H9 (cell line): ENCODE measurements around the gene RETSAT. TPM values are rescaled to one million over a fixed set of nuclear protein-coding genes. Genes with fewer than 3 reads are reported as not detected.

Experiments
- DNase-seq: peaks from one replicate; pipeline ENCODE4 v3.0.0-alpha.2; 2017
- H2AFZ ChIP-seq: one replicate; pipeline ENCODE4 v1.6.1; 2013; ENCODE audit warnings: mild to moderate bottlenecking, low read length, control low read depth, moderate library complexity
- H2AK5ac ChIP-seq: 2 replicates; pipeline ENCODE4 v1.6.1; 2013; ENCODE audit warnings: low read length, control low read depth, mixed read lengths; ENCODE audit not compliant: insufficient read length
- H2BK120ac ChIP-seq: one replicate; pipeline ENCODE4 v1.6.1; 2013; ENCODE audit warnings: low read depth, mild to moderate bottlenecking, low read length, control low read depth, inconsistent platforms; ENCODE audit not compliant: poor library complexity, severe bottlenecking
- H2BK12ac ChIP-seq: 2 replicates; pipeline ENCODE4 v1.6.1; 2013; ENCODE audit warnings: low read length, control low read depth, mixed read lengths, low read depth; ENCODE audit not compliant: insufficient read length
- H2BK15ac ChIP-seq: 2 replicates; pipeline ENCODE4 v1.6.1; 2013; ENCODE audit warnings: low read depth, low read length, control low read depth
- H2BK20ac ChIP-seq: one replicate; pipeline ENCODE4 v1.6.1; 2013; ENCODE audit warnings: low read depth, mild to moderate bottlenecking, low read length, control low read depth, inconsistent platforms; ENCODE audit not compliant: poor library complexity, severe bottlenecking
- H2BK5ac ChIP-seq: 2 replicates; pipeline ENCODE4 v1.6.1; 2013; ENCODE audit warnings: low read length, control low read depth, mixed read lengths; ENCODE audit not compliant: insufficient read length
- H3K14ac ChIP-seq: 2 replicates; pipeline ENCODE4 v1.6.1; 2013; ENCODE audit warnings: low read length, control low read depth; ENCODE audit not compliant: insufficient read depth
- H3K18ac ChIP-seq: 2 replicates; pipeline ENCODE4 v1.6.1; 2013; ENCODE audit warnings: low read depth, mild to moderate bottlenecking, mixed read lengths, low read length, control low read depth; ENCODE audit not compliant: insufficient read length
- H3K23ac ChIP-seq: 2 replicates; pipeline ENCODE4 v1.6.1; 2013; ENCODE audit warnings: low read length, control low read depth, mixed read lengths, low read depth; ENCODE audit not compliant: insufficient read length
- H3K23me2 ChIP-seq: 2 replicates; pipeline ENCODE4 v1.6.1; 2013; ENCODE audit warnings: low read depth, mild to moderate bottlenecking, mixed read lengths, low read length, control low read depth; ENCODE audit not compliant: insufficient read length, poor library complexity, severe bottlenecking
- H3K27ac ChIP-seq: 2 replicates; pipeline ENCODE4 v1.5.1; 2013; ENCODE audit warnings: low read length, control low read depth, mixed read lengths, low read depth; ENCODE audit not compliant: insufficient read length
- H3K27me3 ChIP-seq: 2 replicates; pipeline ENCODE4 v1.6.1; 2013; ENCODE audit warnings: low read length, control low read depth, inconsistent platforms; ENCODE audit not compliant: insufficient read depth
- H3K4ac ChIP-seq: 2 replicates; pipeline ENCODE4 v1.6.1; 2013; ENCODE audit warnings: low read depth, mild to moderate bottlenecking, control low read depth, inconsistent platforms, low read length, moderate library complexity
- H3K4me1 ChIP-seq: 2 replicates; pipeline ENCODE4 v1.6.1; 2013; ENCODE audit warnings: low read length, control low read depth, inconsistent platforms; ENCODE audit not compliant: insufficient read depth
- H3K4me2 ChIP-seq: 2 replicates; pipeline ENCODE4 v1.6.1; 2013; ENCODE audit warnings: low read length, control low read depth, mixed read lengths; ENCODE audit not compliant: insufficient read length, insufficient read depth
- H3K56ac ChIP-seq: 2 replicates; pipeline ENCODE4 v1.6.1; 2013; ENCODE audit warnings: low read depth, mild to moderate bottlenecking, mixed read lengths, low read length, control low read depth; ENCODE audit not compliant: insufficient read length
- H3K79me1 ChIP-seq: 2 replicates; pipeline ENCODE4 v1.6.1; 2013; ENCODE audit warnings: low read depth, mild to moderate bottlenecking, moderate library complexity, low read length, control low read depth, inconsistent platforms; ENCODE audit not compliant: insufficient read depth, poor library complexity, severe bottlenecking
- H3K79me2 ChIP-seq: 2 replicates; pipeline ENCODE4 v1.6.1; 2013; ENCODE audit warnings: low read length, control low read depth, inconsistent platforms; ENCODE audit not compliant: insufficient read depth
- H3K9ac ChIP-seq: 2 replicates; pipeline ENCODE4 v1.6.1; 2013; ENCODE audit warnings: low read length, control low read depth, mixed read lengths; ENCODE audit not compliant: insufficient read length; ENCODE audit errors: extremely low read depth
- H3K9me3 ChIP-seq: one replicate; pipeline ENCODE4 v1.6.1; 2013; ENCODE audit warnings: low read depth, low read length, inconsistent platforms; ENCODE audit not compliant: control insufficient read depth
- H3T11ph ChIP-seq: one replicate; pipeline ENCODE4 v1.6.1; 2013; ENCODE audit warnings: mild to moderate bottlenecking, low read length, control low read depth, inconsistent platforms
- H4K20me1 ChIP-seq: one replicate; pipeline ENCODE4 v1.6.1; 2013; ENCODE audit not compliant: control insufficient read depth, insufficient read length, insufficient read depth
- H4K5ac ChIP-seq: 2 replicates; pipeline ENCODE4 v1.6.1; 2013; ENCODE audit warnings: low read depth, mild to moderate bottlenecking, mixed read lengths, low read length, control low read depth; ENCODE audit not compliant: insufficient read length
- H4K8ac ChIP-seq: replicated peaks from 2 replicates; pipeline ENCODE4 v1.6.1; 2013; ENCODE audit warnings: low read length, control low read depth, mixed read lengths, low read depth; ENCODE audit not compliant: insufficient read length
- H4K91ac ChIP-seq: 2 replicates; pipeline ENCODE4 v1.6.1; 2013; ENCODE audit warnings: low read depth, mild to moderate bottlenecking, moderate library complexity, mixed read lengths, low read length, control low read depth; ENCODE audit not compliant: insufficient read length
- H3K27ac Mint-ChIP-seq, 3 experiments: 2 replicates in 2 of 3; 3 replicates in 1 of 3; pipeline ENCODE4 v1.8.0; 2020 to 2021; ENCODE audit warnings: mixed read lengths in 3 of 3, mild to moderate bottlenecking in 1 of 3, moderate library complexity in 1 of 3
- H3K27me3 Mint-ChIP-seq: 2 replicates; pipeline ENCODE4 v1.8.0; 2021; ENCODE audit warnings: low read depth, mild to moderate bottlenecking, moderate library complexity, mixed read lengths
- H3K36me3 Mint-ChIP-seq, 3 experiments: 2 replicates in 2 of 3; 3 replicates in 1 of 3; pipeline ENCODE4 v1.8.0; 2020 to 2021; ENCODE audit warnings: low read depth in 3 of 3, mixed read lengths in 3 of 3; ENCODE audit not compliant: insufficient read depth in 1 of 3
- H3K4me1 Mint-ChIP-seq, 2 experiments: 2 replicates each; pipeline ENCODE4 v1.8.0; 2020; ENCODE audit warnings: mixed read lengths in 2 of 2
- H3K4me3 Mint-ChIP-seq, 2 experiments: 2 replicates in 1 of 2; 3 replicates in 1 of 2; pipeline ENCODE4 v1.8.0; 2020 to 2021; ENCODE audit warnings: mild to moderate bottlenecking in 2 of 2, mixed read lengths in 2 of 2, moderate library complexity in 1 of 2
- H3K9me3 Mint-ChIP-seq, 2 experiments: 2 replicates in 1 of 2; 3 replicates in 1 of 2; pipeline ENCODE4 v1.8.0; 2020; ENCODE audit warnings: mild to moderate bottlenecking in 2 of 2, mixed read lengths in 2 of 2, moderate library complexity in 1 of 2
- WGBS: extraction: QIAGEN DNeasy Blood & Tissue Kit; methylation state at CpG from one replicate; pipeline ENCODE4 v1.1.7; 2013; ENCODE audit warnings: missing lambda C conversion rate, low lambda C conversion rate, mixed read lengths; ENCODE audit not compliant: insufficient read length; ENCODE audit errors: extremely low coverage; 5-methylcytosine and 5-hydroxymethylcytosine counted together
- total RNA-seq: library from RNA; stranded (reverse); gene quantifications from 2 replicates; pipeline ENCODE4 v1.2.1, GENCODE V29; 2021
- TF ChIP-seq, protein P1 (sequence below): fragments of 200-600 bp; sonication (generic); conservative IDR thresholded peaks from 3 replicates; pipeline ENCODE4 v1.8.0; 2021; ENCODE audit warnings: antibody characterized with exemption, mild to moderate bottlenecking

The RETSAT gene
- total RNA-seq, 1 experiment from 2014 or later, result 16.7 TPM

DNA sequence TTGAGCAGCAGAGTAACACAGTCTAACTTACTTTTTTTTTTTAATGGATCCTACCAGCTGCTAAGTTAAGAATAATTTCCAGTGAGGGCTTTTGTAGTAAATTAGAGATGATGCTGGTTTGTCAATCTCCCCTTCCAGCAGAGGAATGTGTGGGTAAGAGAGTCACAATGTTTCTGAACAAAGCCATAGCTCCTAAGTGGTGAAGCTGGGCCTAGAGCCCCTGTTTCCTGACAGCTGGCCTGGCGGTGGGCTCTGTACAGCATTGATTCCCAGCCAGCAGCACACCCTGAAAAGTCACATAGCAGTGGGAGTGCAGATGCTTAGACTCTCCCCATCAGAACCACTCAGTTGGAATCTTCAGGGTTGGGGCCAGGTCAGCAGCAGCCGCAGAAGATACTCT is 31.4 kb upstream of the RETSAT start:
- Mint-ChIP-seq H3K27me3 (no peaks in the 10 kb centered on the region), H3K9me3 (peaks cover 5 to 7% of the 10 kb centered on the region in 2 experiments; a peak in 4 of 5 replicates), H3K36me3 (peaks cover 8 to 21% (median 21%) of the 10 kb centered on the region in 3 experiments), H3K4me3 (no peak overlapping the region), H3K27ac (peak overlapping the region; percentile 61 to 72 (median 71); a peak in 5 of 7 replicates), H3K4me1 (peaks cover 11 to 18% of the 10 kb centered on the region in 2 experiments)
- Histone ChIP-seq H3K4ac (no peak overlapping the region), H3K4me1 (no peaks in the 10 kb centered on the region; the same call in 1 of the 2 replicates), H3K18ac (no peak overlapping the region), H3K9me3 (no peaks in the 10 kb centered on the region), H2BK15ac (no peak overlapping the region), H2BK120ac (no peak overlapping the region), H3K4me2 (no peak overlapping the region), H4K20me1 (no peaks in the 10 kb centered on the region), H4K91ac (no peak overlapping the region), H3K23ac (no peak overlapping the region), H2AK5ac (no peak overlapping the region), H3K9ac (no peak overlapping the region), H4K8ac (no peak overlapping the region), H2AFZ (no peak overlapping the region), H3K23me2 (no peaks in the 10 kb centered on the region), H3K27me3 (no peaks in the 10 kb centered on the region), H2BK20ac (no peak overlapping the region), H2BK12ac (no peak overlapping the region), H3K56ac (no peak overlapping the region), H3K14ac (no peak overlapping the region), H2BK5ac (no peak overlapping the region), H3K79me1 (no peaks in the 10 kb centered on the region), H3K79me2 (no peaks in the 10 kb centered on the region), H3K27ac (no peak overlapping the region), H3T11ph (no peak overlapping the region), H4K5ac (no peak overlapping the region)
- DNase-seq, result no peak
- TF ChIP-seq, protein P1, sequence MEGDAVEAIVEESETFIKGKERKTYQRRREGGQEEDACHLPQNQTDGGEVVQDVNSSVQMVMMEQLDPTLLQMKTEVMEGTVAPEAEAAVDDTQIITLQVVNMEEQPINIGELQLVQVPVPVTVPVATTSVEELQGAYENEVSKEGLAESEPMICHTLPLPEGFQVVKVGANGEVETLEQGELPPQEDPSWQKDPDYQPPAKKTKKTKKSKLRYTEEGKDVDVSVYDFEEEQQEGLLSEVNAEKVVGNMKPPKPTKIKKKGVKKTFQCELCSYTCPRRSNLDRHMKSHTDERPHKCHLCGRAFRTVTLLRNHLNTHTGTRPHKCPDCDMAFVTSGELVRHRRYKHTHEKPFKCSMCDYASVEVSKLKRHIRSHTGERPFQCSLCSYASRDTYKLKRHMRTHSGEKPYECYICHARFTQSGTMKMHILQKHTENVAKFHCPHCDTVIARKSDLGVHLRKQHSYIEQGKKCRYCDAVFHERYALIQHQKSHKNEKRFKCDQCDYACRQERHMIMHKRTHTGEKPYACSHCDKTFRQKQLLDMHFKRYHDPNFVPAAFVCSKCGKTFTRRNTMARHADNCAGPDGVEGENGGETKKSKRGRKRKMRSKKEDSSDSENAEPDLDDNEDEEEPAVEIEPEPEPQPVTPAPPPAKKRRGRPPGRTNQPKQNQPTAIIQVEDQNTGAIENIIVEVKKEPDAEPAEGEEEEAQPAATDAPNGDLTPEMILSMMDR, result no peak
- no CpG with 5 or more reads among the region's 2 CpGs for WGBS
